Smooth muscle cell (in vitro differentiated cells): Measurements from ENCODE around the gene CTNNA2. TPM values are rescaled to one million over a fixed set of nuclear protein-coding genes. Genes with fewer than 3 reads are reported as not detected.

Source experiments
- DNase-seq: peaks from one replicate; lab custom pipeline; 2025; ENCODE audit not compliant: unreplicated experiment; lab: John Stamatoyannopoulos, UW
- H2AFZ ChIP-seq: fragments of 200-600 bp; sonication (generic); 2 replicates; pipeline ENCODE4 v1.6.0; 2016; ENCODE audit warnings: antibody characterized with exemption, low read depth, mild to moderate bottlenecking
- H3F3A ChIP-seq: fragments of 200-600 bp; sonication (generic); 2 replicates; pipeline ENCODE4 v1.6.0; 2017; ENCODE audit warnings: antibody characterized with exemption, low read depth
- H3K27ac ChIP-seq: fragments of 200-600 bp; sonication (generic); 2 replicates; pipeline ENCODE4 v1.5.1; 2016; ENCODE audit warnings: low read depth, mild to moderate bottlenecking
- H3K27me3 ChIP-seq: fragments of 200-600 bp; sonication (generic); 2 replicates; pipeline ENCODE4 v1.6.1; 2016; ENCODE audit warnings: low read depth, mild to moderate bottlenecking
- H3K36me3 ChIP-seq: fragments of 200-600 bp; sonication (generic); 2 replicates; pipeline ENCODE4 v1.5.1; 2016; ENCODE audit warnings: low read depth
- H3K4me1 ChIP-seq: fragments of 200-600 bp; sonication (generic); 2 replicates; pipeline ENCODE4 v1.5.1; 2016; ENCODE audit warnings: low read depth
- H3K4me2 ChIP-seq: fragments of 200-600 bp; sonication (generic); 2 replicates; pipeline ENCODE4 v1.6.0; 2016; ENCODE audit warnings: mild to moderate bottlenecking
- H3K4me3 ChIP-seq: fragments of 200-600 bp; sonication (generic); 2 replicates; pipeline ENCODE4 v1.5.1; 2016; ENCODE audit warnings: mild to moderate bottlenecking
- H3K79me2 ChIP-seq: fragments of 200-600 bp; sonication (generic); 2 replicates; pipeline ENCODE4 v1.6.0; 2016; ENCODE audit warnings: low read depth, mild to moderate bottlenecking
- H3K9ac ChIP-seq: fragments of 200-600 bp; sonication (generic); 2 replicates; pipeline ENCODE4 v1.6.0; 2016; ENCODE audit warnings: low read depth
- H3K9me3 ChIP-seq: fragments of 200-600 bp; sonication (generic); replicated peaks from 2 replicates; pipeline ENCODE4 v1.5.1; 2016; ENCODE audit warnings: low read depth
- H4K20me1 ChIP-seq: fragments of 200-600 bp; sonication (generic); 2 replicates; pipeline ENCODE4 v1.6.0; 2016; ENCODE audit warnings: low read depth
- CTCF ChIP-seq: fragments of 200-600 bp; sonication (generic); IDR thresholded peaks from 2 replicates; pipeline ENCODE4 v1.5.1; 2017; ENCODE audit warnings: borderline replicate concordance, mild to moderate bottlenecking, antibody characterized with exemption; ENCODE audit not compliant: insufficient read depth, poor library complexity, severe bottlenecking
- WGBS: methylation state at CpG from one replicate; pipeline ENCODE4 v1.1.7; 2016; ENCODE audit warnings: low lambda C conversion rate; 5-methylcytosine and 5-hydroxymethylcytosine counted together
- polyA plus RNA-seq: library from polyadenylated mRNA; unstranded; fragments of >200 nt; fragmentation: Nextera tagmentation; extraction: Ambion mirVana; gene quantifications from 2 replicates; pipeline ENCODE4 v1.2.1, GENCODE V29; 2016
- total RNA-seq: library from RNA; depleted of rRNA; stranded (reverse); fragments of >200 nt; gene quantifications from 2 replicates; pipeline ENCODE4 v1.2.3, GENCODE V29; 2014

CTNNA2 gene
- total and polyA plus RNA-seq, 2 experiments from 2014 or later, result not detected

- Histone ChIP-seq H3K4me3 (no peak overlapping the region), H3K4me2 (no peak overlapping the region), H2AFZ (no peak overlapping the region), H3K9me3 (no peaks in the 10 kb centered on the region), H3K36me3 (no peaks in the 10 kb centered on the region), H3K9ac (no peak overlapping the region), H3K27ac (no peak overlapping the region), H3K27me3 (no peaks in the 10 kb centered on the region), H3K79me2 (no peaks in the 10 kb centered on the region), H4K20me1 (no peaks in the 10 kb centered on the region), H3F3A (no peaks in the 10 kb centered on the region), H3K4me1 (no peaks in the 10 kb centered on the region)
- DNase-seq, result no peak
- 77% methylated on average over 4 of the region's 4 CpGs for WGBS
- no peak for TF ChIP-seq CTCF
Measured at GRCh38 chr2:79820281-79820680, 307.4 kb downstream of the CTNNA2 start.

- H2AFZ ChIP-seq, result no peak overlapping the region
- no peak for DNase-seq
- WGBS, result 84% methylated on average over 2 of the region's 2 CpGs
- no peak for TF ChIP-seq CTCF
- no peaks in the 10 kb centered on the region for H3K4me1 ChIP-seq
- H3K9ac ChIP-seq, result no peak overlapping the region
- H3K27ac ChIP-seq, result no peak overlapping the region
- H4K20me1 ChIP-seq, result no peaks in the 10 kb centered on the region
- H3F3A ChIP-seq, result no peaks in the 10 kb centered on the region
- no peak overlapping the region for H3K4me3 ChIP-seq
- no peaks in the 10 kb centered on the region for H3K79me2 ChIP-seq
- no peaks in the 10 kb centered on the region for H3K36me3 ChIP-seq
- no peaks in the 10 kb centered on the region for H3K27me3 ChIP-seq
- no peak overlapping the region for H3K4me2 ChIP-seq
- H3K9me3 ChIP-seq, result no peaks in the 10 kb centered on the region
Measured at GRCh38 chr2:79822136-79822535, 309.3 kb downstream of the CTNNA2 start.

GRCh38 chr2:79824086-79824786, 311.4 kb downstream of the CTNNA2 start:
- Histone ChIP-seq H3K79me2 (no peaks in the 10 kb centered on the region), H3K4me3 (no peak overlapping the region), H4K20me1 (no peaks in the 10 kb centered on the region), H3K4me1 (no peaks in the 10 kb centered on the region), H3K9ac (no peak overlapping the region), H3K27me3 (no peaks in the 10 kb centered on the region), H3K9me3 (no peaks in the 10 kb centered on the region), H3F3A (no peaks in the 10 kb centered on the region), H3K27ac (no peak overlapping the region), H3K4me2 (no peak overlapping the region), H3K36me3 (no peaks in the 10 kb centered on the region), H2AFZ (no peak overlapping the region)
- no peak for TF ChIP-seq CTCF
- DNase-seq, result no peak
- 67% methylated on average over 6 of the region's 6 CpGs for WGBS

GRCh38 chr2:79827881-79828280, 315.0 kb downstream of the CTNNA2 start:
- no peaks in the 10 kb centered on the region for H3K36me3 ChIP-seq
- DNase-seq, result no peak
- H3K4me3 ChIP-seq, result no peak overlapping the region
- H3K27me3 ChIP-seq, result no peaks in the 10 kb centered on the region
- no peaks in the 10 kb centered on the region for H3F3A ChIP-seq
- H3K9me3 ChIP-seq, result no peaks in the 10 kb centered on the region
- H2AFZ ChIP-seq, result no peak overlapping the region
- no peak overlapping the region for H3K4me2 ChIP-seq
- no peak for TF ChIP-seq CTCF
- 87% methylated on average over 1 of the region's 1 CpG for WGBS
- no peaks in the 10 kb centered on the region for H4K20me1 ChIP-seq
- H3K27ac ChIP-seq, result no peak overlapping the region
- H3K9ac ChIP-seq, result no peak overlapping the region
- H3K79me2 ChIP-seq, result no peaks in the 10 kb centered on the region
- peaks cover 3% of the 10 kb centered on the region for H3K4me1 ChIP-seq
